Activated CD8-positive, alpha-beta memory T cell treated with anti-CD3 and anti-CD28 coated beads for 24 hours (primary cell): Measurements from ENCODE around the gene CHD2.
"Not testable (repeated sequence)": the region's sequence is repeated elsewhere in the genome, so short reads cannot be mapped to it uniquely, and the experiment has no call there.

Experiments used
- DNase-seq: peaks from one replicate; pipeline ENCODE4 v3.0.0-alpha.2; 2020

The CHD2 gene

DNA sequence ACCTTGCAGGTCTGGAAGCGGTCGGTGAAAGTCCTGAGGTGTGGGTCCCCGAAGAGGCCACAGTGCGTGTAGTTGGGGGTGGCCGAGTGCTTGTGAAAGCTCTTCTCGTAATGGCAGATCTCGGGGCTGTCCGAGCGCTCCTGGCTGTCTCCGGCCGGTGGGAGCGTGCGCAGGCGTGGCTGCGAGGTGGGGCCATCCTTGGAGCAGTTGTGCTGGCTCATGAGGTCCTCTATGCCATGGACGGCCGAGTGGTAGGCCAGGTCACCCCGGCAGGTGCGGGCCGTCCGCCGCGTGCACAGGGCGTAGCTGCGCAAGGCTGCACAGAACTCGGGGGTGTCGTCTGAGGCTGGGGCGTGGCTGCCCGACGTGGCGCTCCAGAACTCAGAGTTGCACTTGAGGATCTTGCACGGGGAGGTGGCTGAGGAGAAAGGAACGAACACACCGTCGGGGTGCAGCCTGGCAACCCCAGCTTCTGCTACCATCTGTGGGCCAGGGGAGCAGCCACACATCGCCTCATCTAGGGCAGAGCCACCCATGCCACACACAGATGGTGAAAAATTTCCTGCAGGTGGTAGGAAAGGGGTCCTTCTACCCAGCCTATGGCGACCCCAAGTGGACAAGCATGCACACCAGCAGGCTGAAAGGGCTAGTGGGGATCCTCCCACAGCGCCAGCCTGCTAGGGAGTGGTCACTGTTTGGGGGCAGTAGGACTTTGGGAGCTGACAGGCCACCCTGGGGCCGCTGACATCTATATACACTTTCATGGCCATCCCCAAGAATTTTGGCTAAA is 152.2 kb downstream of the CHD2 start:
- no peak for DNase-seq

DNA sequence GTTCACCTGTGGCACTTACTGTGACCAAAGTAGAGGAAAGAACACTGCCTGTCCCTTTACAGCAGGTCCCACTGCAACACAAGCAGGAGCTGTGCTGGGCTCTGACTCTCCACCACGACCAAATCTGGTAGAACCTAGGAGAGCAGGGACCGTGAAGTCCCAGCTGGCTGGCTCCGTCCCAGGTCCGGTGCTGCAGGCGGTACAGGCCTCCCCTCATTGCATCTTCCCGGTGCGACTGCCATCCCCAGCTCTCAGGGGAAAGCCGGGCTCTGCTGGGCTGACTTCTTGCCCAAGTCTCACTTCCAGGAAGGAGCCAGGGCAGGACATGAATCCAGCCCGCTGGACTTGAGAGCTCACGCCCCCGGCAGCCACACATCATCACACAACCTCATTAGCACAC is 155.1 kb downstream of the CHD2 start:
- DNase-seq = no peak

DNA sequence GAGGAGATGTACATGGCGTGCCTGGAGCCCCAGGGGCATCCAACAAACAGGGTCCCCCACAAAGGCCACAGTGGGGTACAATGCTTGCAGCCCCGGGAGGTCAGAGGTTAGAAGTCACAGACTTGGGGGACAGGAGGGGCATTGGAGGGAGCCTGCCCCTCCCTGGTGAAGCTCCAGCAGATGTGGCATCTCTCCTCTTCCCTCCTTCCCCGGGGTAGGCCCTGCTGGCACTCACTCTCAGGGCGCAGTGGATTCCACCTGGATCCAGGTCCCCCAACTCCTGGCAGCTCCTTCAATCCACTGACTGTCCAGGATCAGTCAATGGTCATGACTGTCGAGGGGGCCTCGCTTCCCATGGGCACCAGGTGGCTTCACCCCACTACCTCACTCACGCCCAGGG is 156.7 kb downstream of the CHD2 start:
- DNase-seq = no peak

DNA sequence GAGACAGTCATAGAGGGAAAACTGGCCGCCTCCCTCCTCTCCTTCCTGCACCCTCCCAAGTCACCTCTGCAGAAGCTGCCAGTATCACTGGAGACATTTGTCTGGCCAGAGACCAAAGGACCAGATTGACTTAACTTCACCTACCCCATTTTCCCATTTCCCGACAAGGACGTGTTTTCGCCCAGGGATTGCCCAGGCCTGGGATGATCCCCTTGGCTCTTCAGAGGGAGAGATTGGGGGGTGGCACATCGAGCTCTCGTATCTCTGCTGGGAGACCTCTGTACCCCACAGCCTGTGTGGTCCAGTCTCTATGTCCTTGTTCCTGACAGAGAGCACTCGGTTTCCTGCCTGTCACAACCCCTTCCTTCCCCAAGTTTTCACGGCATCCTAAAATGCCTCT is 157.5 kb downstream of the CHD2 start:
- no peak for DNase-seq

DNA sequence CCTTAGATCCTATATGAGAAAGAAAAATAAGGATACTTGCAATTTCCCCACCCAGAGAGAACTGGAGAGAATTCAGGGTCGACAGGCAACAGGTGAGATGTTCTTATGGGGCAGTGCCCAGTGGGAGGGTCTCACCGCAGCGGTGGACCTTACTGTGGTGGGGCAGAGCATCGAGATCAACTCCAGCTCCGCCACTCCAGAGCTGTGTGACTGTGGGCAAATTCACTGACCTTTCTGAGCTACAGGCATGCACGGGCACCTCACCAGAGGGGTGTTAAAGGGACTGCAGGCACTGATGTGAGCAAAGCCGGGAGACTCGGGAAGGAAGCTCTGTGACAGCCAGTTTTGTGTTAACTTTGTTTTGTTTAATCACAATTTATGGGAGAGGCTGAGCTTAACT is 158.0 kb downstream of the CHD2 start:
- no peak for DNase-seq

DNA sequence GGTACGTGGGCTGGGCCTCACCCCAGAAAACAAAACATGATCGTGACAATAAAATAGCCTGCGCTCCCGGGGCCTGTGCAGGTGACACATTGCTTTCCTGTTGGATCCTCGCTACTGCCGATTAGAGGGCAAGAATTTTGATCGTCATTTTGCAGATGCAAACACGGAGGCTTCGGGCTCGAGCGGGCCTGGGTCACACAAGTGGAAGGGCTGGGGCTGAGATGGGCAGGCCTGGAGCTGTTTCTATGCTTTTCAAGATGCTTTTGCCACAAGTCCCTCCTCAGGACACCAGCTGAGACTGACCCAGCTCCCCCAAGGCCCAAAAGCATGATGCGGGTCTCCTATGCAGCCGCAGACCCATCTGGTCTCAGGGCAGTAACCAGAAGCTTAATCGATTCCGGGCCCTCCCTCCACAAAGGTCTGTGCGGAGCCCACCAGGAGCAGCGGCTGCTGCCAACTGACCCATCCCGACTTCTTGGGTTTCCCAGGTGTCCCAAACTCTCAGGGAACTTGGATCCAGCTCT is 158.8 kb downstream of the CHD2 start:
- no peak for DNase-seq

DNA sequence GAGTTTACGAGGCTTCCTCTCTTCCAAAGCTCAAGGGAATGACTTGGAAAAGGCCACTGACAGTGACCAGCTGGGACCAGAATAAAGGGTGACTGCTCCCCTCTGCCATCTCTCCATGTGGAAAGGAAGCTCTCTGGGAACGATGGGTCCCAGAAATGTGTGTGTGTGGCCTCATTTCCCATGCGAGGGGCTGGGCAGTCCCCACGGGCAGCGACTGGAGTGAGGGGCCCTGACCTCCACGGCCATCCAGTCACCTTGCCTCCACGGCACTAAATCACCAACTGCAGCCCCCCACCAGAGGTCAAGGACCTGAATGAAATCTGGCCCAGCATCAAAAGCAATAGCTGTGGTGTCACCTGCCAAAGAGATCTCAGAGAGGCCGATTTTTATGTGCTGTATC is 159.3 kb downstream of the CHD2 start:
- DNase-seq = no peak

DNA sequence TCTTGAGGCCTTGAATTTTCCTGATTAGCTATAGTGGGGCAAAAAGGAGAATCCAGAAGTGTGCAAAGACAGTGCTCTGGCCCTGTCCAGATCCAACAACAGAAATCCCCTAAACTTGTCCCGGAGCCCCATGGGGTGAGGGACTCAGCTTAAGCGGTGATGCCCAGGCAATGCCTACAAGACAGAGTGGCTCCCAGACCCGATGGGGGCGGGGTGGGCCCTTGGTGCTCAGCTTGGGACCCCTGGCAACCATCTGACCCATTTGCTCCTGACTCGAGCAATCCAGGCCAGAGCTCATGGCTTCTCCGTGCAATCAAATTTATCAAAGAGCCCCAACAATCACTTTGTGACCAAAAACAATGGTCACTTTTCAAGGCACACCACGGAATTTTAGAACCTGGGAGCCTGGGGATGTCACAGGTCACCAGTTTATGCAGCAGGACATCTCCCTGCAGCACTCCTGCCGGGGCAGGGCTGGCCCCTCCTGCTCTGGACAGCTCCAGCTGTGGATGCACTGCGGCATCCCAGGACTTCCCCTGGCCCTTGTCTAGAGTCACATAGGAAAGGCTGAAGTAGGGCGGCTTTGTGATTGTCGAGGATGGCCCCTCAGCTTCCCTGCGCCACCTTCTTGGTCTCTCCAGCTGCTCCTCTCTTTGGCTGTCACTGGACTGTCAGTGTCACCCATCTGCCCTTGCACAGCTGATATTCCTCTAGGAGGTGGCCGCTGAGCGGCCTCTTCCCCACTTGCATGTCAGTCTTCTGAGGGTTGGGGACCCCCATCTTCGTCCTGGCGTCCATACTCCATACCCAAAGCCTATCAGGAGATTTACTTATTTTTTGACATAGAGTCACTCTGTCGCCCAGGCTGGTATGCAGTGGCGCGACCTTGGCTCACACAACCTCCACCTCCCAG is 160.5 kb downstream of the CHD2 start:
- no peak for DNase-seq

DNA sequence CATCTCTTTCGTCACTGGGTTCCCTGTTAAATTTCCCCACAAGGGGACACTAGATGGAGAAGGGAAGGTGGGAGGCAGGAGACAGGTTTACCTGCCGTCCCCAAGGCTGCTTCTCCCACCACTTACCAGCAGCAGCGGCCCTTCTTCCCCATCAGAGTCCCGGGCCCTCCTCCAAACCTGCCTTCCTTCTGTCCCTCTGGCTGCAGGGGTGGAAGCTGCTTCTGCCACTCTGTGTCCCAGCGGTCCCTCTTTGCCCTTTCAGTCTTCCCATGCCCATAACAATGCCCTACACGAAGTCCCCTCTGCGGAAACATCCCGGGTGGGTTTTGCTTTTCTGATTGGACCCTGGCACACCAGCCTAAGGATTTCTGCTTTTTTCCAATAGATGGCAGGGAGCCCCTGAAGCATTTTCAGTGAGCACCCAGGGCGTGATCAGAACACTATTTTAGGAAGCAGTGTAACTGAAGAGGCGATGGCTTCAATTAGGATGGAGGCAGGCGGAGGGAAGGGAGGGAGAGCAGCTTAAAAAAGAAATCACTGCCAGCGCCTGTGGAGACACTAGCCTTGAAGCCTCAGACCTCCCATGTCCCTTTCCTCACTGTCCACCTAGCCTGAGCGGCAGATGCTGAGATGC is 162.6 kb downstream of the CHD2 start:
- DNase-seq = not testable (repeated sequence)

DNA sequence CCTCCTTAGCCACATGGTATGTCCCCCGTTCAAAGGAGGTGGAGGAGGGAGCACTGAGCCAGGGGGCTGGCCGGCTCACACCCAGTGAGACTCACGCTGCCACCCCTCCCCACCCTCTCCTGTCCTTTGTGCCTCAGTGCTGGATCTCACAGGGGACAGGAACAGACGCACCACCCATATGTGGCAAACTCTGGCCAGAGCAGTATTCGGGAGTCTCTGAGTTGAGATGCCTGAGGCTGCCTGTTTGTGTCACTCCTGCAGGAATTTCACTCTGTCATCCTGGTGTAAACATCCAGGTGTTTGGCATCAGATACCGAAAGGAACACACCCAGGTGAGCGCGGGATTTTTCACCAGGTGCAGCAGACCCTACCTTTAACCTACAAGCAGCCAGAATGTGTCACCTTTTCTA is 163.1 kb downstream of the CHD2 start:
- no peak for DNase-seq

DNA sequence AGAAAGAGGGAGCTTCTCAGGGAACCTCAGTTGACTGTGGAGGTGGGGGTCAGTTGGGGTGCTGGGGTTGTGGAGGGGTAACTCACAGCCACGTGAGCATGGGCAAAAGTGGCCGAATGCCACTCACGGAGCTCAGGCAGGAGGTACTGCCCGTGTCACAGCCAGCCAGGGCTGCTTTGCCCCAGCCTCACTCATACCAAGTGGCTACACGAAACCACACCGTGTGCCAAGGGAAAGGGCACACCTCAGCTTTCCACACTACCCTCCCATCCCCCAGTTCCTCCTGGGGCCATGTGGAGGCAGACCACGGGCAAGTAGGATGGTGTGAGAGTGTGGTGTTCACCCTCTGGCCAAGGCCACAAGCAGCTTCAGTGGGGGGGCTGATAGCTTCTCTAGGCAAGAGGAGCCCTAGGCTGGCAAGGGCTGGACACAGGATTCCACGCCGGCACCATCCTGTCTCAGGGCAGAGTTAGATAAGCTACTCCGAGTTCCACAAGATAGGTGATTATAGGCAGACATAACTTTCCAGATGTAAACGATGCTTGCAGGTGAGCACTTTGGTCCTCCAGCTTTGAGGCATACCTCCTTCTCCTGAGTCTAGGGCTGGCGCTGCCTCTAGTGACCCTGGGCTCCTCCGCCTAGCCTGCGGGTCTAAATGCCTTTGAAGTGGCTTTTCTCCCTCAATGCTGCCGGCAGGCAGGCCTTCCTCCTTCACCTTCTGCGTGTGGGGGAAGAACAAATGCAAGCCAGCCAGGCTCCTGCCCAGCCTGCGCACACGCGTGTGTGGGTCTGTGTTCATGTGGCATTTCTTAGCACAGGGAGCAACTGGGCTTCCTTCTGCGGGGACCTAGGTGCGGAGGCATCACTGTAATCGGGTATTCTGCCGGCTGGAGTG is 163.9 kb downstream of the CHD2 start:
- DNase-seq = no peak

DNA sequence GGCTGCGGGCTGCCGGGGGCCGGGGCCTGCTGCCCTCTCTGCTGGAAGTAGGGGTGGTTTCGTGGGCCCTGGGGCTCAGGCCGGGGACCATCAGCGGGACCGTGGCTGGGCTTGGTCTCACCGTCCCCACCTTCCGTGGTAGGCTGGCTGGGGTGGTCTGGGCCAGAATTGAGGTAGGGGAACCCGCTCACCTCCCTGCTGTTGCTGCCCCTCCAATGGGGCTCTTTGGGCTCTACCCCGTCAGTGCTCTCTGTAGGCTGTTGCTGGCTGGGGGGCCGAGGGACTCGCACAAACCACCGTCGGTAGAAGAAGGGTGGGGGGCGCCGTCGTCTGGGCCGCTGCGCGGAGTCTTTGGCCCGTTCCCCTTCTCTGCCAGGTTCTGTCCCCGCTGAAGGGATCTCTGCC is 165.5 kb downstream of the CHD2 start:
- no peak for DNase-seq

DNA sequence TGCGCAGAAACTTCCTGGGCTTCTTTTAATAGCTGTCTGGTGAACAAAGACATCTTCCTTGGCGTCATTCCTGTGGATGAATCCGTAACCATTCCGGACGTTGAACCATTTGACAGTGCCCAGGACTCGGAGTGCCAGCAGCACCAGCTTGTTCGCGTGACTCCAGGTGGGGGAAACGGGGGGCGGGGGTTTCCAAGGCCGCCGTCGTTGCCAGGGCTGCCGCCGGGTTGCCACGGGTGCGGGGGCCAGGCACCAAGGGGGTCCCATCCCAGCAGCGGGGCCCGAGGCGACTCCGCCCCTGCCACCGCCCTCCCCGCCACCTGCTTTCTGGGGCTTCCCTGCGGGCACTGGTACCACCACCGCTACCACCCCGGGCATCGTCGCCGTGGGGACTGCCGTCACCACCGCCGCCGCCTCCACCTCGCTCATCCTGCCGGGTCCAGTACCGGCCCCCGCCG is 166.1 kb downstream of the CHD2 start:
- DNase-seq = no peak

DNA sequence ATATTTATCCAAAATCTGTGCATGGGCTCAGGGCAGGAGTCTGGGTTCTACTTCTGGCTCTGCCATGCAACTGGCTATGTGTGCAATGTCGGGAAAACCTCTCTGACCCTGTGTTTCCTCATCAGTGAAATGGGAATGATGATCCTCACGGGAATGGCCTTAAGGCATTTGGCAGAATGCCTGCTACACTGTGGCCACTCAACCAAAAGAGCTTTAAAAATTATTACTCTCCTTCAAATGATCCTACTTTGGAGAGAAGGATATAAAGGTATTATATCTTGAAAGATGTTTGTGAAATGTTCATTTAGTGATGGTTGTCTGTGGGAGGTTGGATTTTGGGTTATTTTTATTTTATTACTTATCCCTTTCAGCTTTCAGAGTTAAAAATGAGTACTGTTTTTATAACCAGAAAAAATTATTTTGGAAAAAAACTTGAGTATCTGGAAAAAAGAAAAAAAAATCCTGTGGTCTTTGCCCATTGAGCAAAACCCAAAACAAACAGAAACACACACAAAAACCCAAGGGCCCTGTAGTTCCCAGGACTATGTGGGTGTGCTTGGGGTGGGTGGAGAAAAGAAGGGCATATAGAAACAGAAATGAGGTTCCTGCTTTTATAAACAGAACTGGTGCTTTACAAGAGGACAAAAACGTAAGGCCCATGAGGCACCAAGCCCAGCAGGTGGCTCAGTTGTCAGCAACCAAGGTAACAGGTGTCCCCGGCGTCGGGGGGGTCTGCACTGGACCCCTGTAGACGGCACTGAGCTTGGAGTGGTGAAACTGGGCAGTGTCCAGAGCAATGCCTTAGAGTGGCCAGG is 166.9 kb downstream of the CHD2 start:
- DNase-seq = no peak

DNA sequence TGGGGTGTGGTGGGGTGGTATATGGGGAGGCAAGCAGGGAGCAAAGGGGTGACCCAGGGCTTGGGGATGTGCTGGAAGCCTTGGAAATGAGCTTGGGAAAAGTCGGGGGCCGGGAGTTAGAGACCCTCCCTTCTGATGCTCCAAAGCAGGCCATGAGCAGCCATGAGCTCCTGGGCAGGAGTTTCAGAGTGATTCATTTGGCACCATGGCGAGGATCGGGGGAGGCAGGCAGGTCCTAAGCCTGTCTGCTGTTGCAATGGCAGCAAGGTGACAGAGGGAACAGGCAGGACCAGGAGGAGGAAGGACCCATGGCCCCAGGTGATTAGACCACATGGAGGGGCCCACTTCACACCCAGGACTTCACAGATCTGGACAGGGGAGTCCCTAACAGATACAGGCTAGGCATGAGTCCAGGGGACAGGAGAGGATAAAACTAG is 167.5 kb downstream of the CHD2 start:
- DNase-seq = no peak

DNA sequence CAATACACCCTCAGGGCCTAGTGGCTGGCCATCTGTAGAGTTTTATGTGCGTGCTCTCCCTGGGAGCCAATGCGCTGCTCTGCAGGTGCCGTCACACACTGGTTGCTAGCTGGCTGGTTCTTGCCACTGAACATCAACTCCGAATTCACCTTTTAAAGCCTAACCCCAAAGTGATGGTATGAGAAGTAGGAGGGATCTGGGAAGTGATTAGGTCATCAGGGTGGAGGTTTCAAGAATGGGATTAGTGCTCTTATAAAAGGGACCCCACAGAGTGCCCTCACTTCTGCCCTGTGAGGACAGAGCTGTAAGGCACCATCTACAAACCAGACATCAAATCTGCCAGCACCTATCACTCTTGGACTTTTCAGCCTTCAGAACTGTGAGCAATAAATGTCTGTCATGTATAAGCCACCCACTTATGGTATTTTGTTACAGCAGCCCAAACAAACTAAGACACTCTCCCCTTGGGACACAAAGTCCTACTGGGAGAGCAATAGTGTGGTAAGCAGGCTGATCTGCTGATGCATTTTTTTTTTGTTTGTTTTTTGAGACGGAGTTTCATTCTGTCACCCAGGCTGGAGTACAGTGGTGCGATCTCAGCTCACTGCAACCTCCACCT is 168.6 kb downstream of the CHD2 start:
- no peak for DNase-seq

DNA sequence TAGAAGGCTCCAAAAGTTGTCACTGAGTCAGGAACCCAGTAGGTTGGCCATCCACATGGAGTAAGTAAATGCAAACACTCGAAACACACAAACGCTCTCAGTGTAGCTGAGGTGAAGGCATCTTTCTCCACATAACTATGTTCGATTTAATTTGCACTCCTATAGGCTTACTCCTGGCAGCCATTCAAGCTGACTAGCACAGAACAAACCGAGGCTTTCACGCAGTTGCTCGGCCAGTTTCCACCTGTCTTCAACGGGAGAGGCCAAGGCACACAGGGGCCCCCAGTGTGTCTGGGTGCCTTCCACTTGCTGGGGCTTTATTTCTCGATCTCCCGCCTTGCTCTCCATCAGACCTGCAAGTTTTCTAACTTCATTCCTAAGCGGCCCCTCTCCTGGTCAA is 170.0 kb downstream of the CHD2 start:
- DNase-seq = no peak

DNA sequence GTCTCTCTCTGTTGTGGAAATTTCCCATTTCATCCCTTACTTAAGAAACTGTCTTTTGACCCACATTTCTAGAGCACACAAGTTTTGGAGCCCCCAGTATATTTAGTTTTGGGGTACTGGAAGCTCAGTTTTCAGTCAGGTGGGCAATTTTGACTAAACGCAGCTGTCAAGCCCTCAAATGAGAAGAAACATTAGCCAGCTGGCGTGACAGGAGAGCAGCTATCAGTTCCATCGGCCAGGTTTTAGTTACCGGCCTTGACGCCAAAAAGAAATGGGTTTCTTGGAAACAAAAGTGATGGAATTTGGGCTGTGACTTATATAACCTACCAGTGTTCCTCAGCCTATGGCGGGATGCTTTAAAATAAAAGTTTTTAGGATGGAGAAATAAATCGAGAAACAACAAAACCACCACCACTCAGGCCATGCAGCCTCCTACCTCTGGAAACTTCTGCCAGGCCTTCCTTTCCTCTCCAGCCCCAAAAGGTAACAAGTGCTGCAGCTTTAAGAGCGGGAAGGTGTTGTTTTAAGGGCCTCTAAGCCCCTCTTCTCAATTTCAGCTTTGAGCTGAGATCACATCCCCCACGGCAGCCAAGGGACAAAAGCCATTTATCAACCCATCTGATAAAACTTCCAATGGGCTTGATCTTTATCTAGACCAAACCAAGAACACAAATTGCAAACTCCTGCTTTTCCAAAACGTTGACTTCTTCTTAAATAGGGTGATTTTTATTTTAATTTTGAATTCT is 170.6 kb downstream of the CHD2 start:
- DNase-seq = no peak

DNA sequence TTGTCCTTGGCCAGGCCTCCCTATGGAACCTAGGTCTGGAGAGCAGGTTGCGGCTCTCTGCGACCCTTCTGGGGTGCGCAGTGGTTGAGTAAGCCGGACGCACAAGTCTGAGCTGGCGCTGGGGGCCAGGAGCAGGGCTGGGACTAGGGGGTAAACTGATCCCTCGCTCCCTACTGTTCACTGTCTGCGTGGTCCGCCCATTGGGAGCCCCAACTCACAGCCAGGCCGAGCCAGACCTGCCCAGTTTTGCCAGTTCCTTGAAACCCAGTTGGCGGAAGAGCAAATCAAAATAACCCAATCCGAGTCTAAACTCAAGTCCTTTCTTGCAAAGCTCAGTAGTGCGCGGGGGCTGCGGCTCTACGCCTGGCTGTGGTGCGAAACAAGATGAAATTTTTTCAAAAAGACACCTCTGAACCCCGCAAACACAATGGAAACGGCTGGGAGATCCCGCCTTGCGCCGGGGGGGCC is 171.4 kb downstream of the CHD2 start:
- no peak for DNase-seq

DNA sequence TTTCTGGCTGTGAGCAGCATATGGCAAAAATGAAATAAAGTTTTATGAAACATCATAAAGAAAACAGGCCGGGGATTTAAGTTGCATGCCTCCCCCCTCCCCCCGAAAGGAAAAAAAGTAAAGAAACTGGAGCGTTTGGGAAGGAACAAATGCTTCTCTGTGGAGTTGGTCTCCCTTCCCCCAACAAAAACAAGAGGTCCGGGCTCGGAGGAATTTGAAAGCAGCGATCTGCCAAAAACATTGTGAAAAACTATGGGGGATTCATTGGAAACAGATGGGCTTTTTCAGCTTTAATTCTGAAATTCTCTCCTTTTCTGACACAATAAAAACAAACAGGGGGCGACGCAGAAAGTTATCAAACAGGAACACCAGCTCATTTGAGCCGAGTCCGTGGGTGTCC is 171.9 kb downstream of the CHD2 start:
- DNase-seq = no peak
